ENCODE results near the gene HOXA9. TPM values are rescaled to one million over a fixed set of nuclear protein-coding genes. Genes with fewer than 3 reads are reported as not detected.

Gene HOXA9
- total RNA-seq, 1 donor = 20.3 TPM

GRCh38 chr7:27141137-27141922 is 24.0 kb downstream of the HOXA9 start:
- no peak for DNase-seq (ENCODE audit: low read depth)
- TF ChIP-seq CTCF (IDR thresholded peaks at IDR 0.05; ENCODE audit: insufficient read depth, low read depth, low read length) = no peak
- peak overlapping the region; percentile 60 for H3K4me3 ChIP-seq (ENCODE audit: low read depth, low read length)

GRCh38 chr7:27140126-27140857 is 25.0 kb downstream of the HOXA9 start:
- no peak overlapping the region for H3K4me3 ChIP-seq (ENCODE audit: low read depth, low read length)
- TF ChIP-seq CTCF (IDR thresholded peaks at IDR 0.05; ENCODE audit: insufficient read depth, low read depth, low read length) = no peak
- DNase-seq (ENCODE audit: low read depth) = peak; percentile 48

- H3K4me3 ChIP-seq (ENCODE audit: low read depth, low read length) = peak overlapping the region; percentile 13
- DNase-seq (ENCODE audit: low read depth) = no peak
Observed at GRCh38 chr7:27139334-27140125, 25.8 kb downstream of the HOXA9 start.

GRCh38 chr7:27138985-27139333 is 26.4 kb downstream of the HOXA9 start:
- no peak overlapping the region for H3K4me3 ChIP-seq (ENCODE audit: low read depth, low read length)
- no peak for DNase-seq (ENCODE audit: low read depth)
- TF ChIP-seq CTCF (IDR thresholded peaks at IDR 0.05; ENCODE audit: insufficient read depth, low read depth, low read length) = no peak

More at GRCh38 chr7:27139334-27140125, 25.8 kb downstream of the HOXA9 start:
- TF ChIP-seq CTCF (IDR thresholded peaks at IDR 0.05; ENCODE audit: insufficient read depth, low read depth, low read length) = no peak

GRCh38 chr7:27138472-27138871 is 26.9 kb downstream of the HOXA9 start:
- no peak overlapping the region for H3K4me3 ChIP-seq (ENCODE audit: low read depth, low read length)
- DNase-seq (ENCODE audit: low read depth) = no peak
- no peak for TF ChIP-seq CTCF (IDR thresholded peaks at IDR 0.05; ENCODE audit: insufficient read depth, low read depth, low read length)

- TF ChIP-seq CTCF (IDR thresholded peaks at IDR 0.05; ENCODE audit: insufficient read depth, low read depth, low read length) = no peak
- no peak for DNase-seq (ENCODE audit: low read depth)
- no peak overlapping the region for H3K4me3 ChIP-seq (ENCODE audit: low read depth, low read length)
Observed at GRCh38 chr7:27137640-27138315, 27.6 kb downstream of the HOXA9 start.
